ENCODE data around the gene CFAP45. TPM values are rescaled to one million over a fixed set of nuclear protein-coding genes. Genes with fewer than 3 reads are reported as not detected.
A peak's percentile ranks its signal among the peaks of the same experiment; 100 is the strongest.

The CFAP45 gene
- total RNA-seq, 4 donors from 2014 or later = 0.17 to 0.32 TPM; not detected in 2

- intact Hi-C loops (cut with DNase I) = loop anchor here (2.0 kb wide), 1 partner anchor 71 kb away; the partner anchor contains the start of gene TAGLN2
- DNase-seq (ENCODE audit: extremely low spot score) = no peak
- Histone ChIP-seq H3K27me3 (no peaks in the 10 kb centered on the region), H3K27ac (replicated peaks in 1 of 4) (peak overlapping the region; percentile 91 to 96 (median 95)), H3K4me1 (peaks cover 8 to 33% (median 25%) of the 10 kb centered on the region in 4 donors), H3K9me3 (no peaks in the 10 kb centered on the region), H3K36me3 (no peaks in the 10 kb centered on the region), H3K4me3 (peak overlapping the region; percentile 72 to 89 (median 80))
- WGBS = 0% methylated on average over 15 of the region's 31 CpGs
- TF ChIP-seq EP300 (IDR thresholded peaks at IDR 0.05) = no peak
- TF ChIP-seq CTCF (IDR thresholded peaks at IDR 0.05) = peak in 1 of 3 experiments; percentile 3
- TF ChIP-seq POLR2AphosphoS5 (IDR thresholded peaks at IDR 0.05) = no peak
- TF ChIP-seq POLR2A (IDR thresholded peaks at IDR 0.05; ENCODE audit: low read depth) = peak; percentile 9
Measured at GRCh38 chr1:159854116-159854692, 45.8 kb downstream of the CFAP45 start.

GRCh38 chr1:159853417-159854115 lies 46.4 kb downstream of the CFAP45 start:
- intact Hi-C loops (cut with DNase I) = loop anchor here (2.0 kb wide), 1 partner anchor 71 kb away; the partner anchor contains the start of gene TAGLN2
- TF ChIP-seq POLR2AphosphoS5 (IDR thresholded peaks at IDR 0.05) = no peak
- peak in 1 of 3 experiments; percentile 0 for TF ChIP-seq CTCF (IDR thresholded peaks at IDR 0.05)
- no peaks in the 10 kb centered on the region for H3K9me3 ChIP-seq
- H3K4me3 ChIP-seq = peak overlapping the region; percentile 72 to 89 (median 80)
- peaks cover 8 to 33% (median 25%) of the 10 kb centered on the region in 4 donors for H3K4me1 ChIP-seq
- H3K27me3 ChIP-seq = no peaks in the 10 kb centered on the region
- WGBS = 20% methylated on average over 6 of the region's 6 CpGs
- no peaks in the 10 kb centered on the region for H3K36me3 ChIP-seq
- H3K27ac ChIP-seq (replicated peaks in 1 of 4) = peak overlapping the region; percentile 91 to 96 (median 95)
- DNase-seq (ENCODE audit: extremely low spot score) = no peak

GRCh38 chr1:159851407-159851806 lies 48.6 kb downstream of the CFAP45 start:
- intact Hi-C loops (cut with DNase I) = no loop called here
- H3K27me3 ChIP-seq = no peaks in the 10 kb centered on the region
- WGBS = 63% methylated on average over 1 of the region's 1 CpG
- peaks cover 8 to 33% (median 25%) of the 10 kb centered on the region in 4 donors for H3K4me1 ChIP-seq
- no peak for DNase-seq (ENCODE audit: extremely low spot score)
- TF ChIP-seq POLR2A (IDR thresholded peaks at IDR 0.05; ENCODE audit: low read depth) (no peak), CTCF (IDR thresholded peaks at IDR 0.05) (no peak), EP300 (IDR thresholded peaks at IDR 0.05) (no peak), POLR2AphosphoS5 (IDR thresholded peaks at IDR 0.05) (no peak)
- no peaks in the 10 kb centered on the region for H3K36me3 ChIP-seq
- H3K4me3 ChIP-seq = no peak overlapping the region
- H3K9me3 ChIP-seq = no peaks in the 10 kb centered on the region
- H3K27ac ChIP-seq (replicated peaks in 1 of 4) = no peak overlapping the region

GRCh38 chr1:159849626-159850366 lies 50.2 kb downstream of the CFAP45 start:
- H3K27me3 ChIP-seq = no peaks in the 10 kb centered on the region
- no peak overlapping the region for H3K27ac ChIP-seq (replicated peaks in 1 of 4)
- H3K4me3 ChIP-seq = no peak overlapping the region
- WGBS = 73% methylated on average over 2 of the region's 2 CpGs
- H3K9me3 ChIP-seq = no peaks in the 10 kb centered on the region
- intact Hi-C loops (cut with DNase I) = no loop called here
- H3K36me3 ChIP-seq = no peaks in the 10 kb centered on the region
- TF ChIP-seq POLR2AphosphoS5 (IDR thresholded peaks at IDR 0.05) (no peak), EP300 (IDR thresholded peaks at IDR 0.05) (no peak), POLR2A (IDR thresholded peaks at IDR 0.05; ENCODE audit: low read depth) (no peak), CTCF (IDR thresholded peaks at IDR 0.05) (no peak)
- DNase-seq (ENCODE audit: extremely low spot score) = no peak
- peaks cover 4 to 22% (median 14%) of the 10 kb centered on the region in 4 donors for H3K4me1 ChIP-seq
